Testis (tissue), 3 donors: Measurements from ENCODE around the gene GPS1. TPM values are rescaled to one million over a fixed set of nuclear protein-coding genes. Genes with fewer than 3 reads are reported as not detected.
A peak's percentile ranks its signal among the peaks of the same experiment; 100 is the strongest.

ENCODE experiments used
- DNase-seq: peaks from one replicate; pipeline ENCODE4 v3.0.0-alpha.2; 2019
- H3K27ac ChIP-seq, 2 donors: fragments of 200-600 bp; sonication (generic); one replicate each; pipeline ENCODE4 v1.5.1; 2019
- H3K27me3 ChIP-seq: fragments of 200-600 bp; sonication (generic); one replicate; pipeline ENCODE4 v1.5.1; 2019
- H3K36me3 ChIP-seq: fragments of 200-600 bp; sonication (generic); one replicate; pipeline ENCODE4 v1.5.1; 2017; ENCODE audit warnings: low read depth; ENCODE audit errors: missing control alignments
- H3K4me1 ChIP-seq: fragments of 200-600 bp; sonication (generic); one replicate; pipeline ENCODE4 v1.5.1; 2019
- H3K4me3 ChIP-seq, 2 donors: fragments of 200-600 bp; sonication (generic); one replicate each; pipeline ENCODE4 v1.5.1; 2017 to 2019
- H3K9me3 ChIP-seq: fragments of 200-600 bp; sonication (generic); one replicate; pipeline ENCODE4 v1.5.1; 2017
- CTCF ChIP-seq, 3 experiments: fragments of 450-650 bp in 2 of 3; fragments of 200-600 bp in 1 of 3; sonication (generic) in 1 of 3; IDR thresholded peaks; one replicate each; pipeline ENCODE4 v1.5.1; 2016 to 2019; ENCODE audit warnings: antibody characterized with exemption in 3 of 3, mild to moderate bottlenecking in 2 of 3, moderate library complexity in 1 of 3
- POLR2A ChIP-seq: fragments of 450-650 bp; IDR thresholded peaks from one replicate; pipeline ENCODE4 v1.6.1; 2017; ENCODE audit warnings: antibody characterized with exemption, mild to moderate bottlenecking, moderate library complexity
- WGBS, 2 donors: methylation state at CpG; one replicate each; pipeline ENCODE4 v1.1.5; 2018; 5-methylcytosine and 5-hydroxymethylcytosine counted together
- intact Hi-C: fragments of 100-400 bp; cut with DNase I; formaldehyde crosslinking; loops from one replicate; pipeline ENCODE4 v1.15.1; 2023; ENCODE audit warnings: low total_unique reads
- polyA plus RNA-seq: library from polyadenylated mRNA; stranded (reverse); fragments of 350-450 nt; fragmentation: Illumina TruSeq; extraction: RNeasy Lipid Tissue Mini Kit (QIAGEN cat#74804); gene quantifications from one replicate; pipeline ENCODE4 v1.2.3, GENCODE V29; 2014; ENCODE audit warnings: low read depth, low replicate concordance; ENCODE audit not compliant: insufficient read depth
- total RNA-seq, 2 donors: library from RNA; depleted of rRNA; stranded (reverse); fragments of >200 nt; gene quantifications; one replicate each; pipeline ENCODE4 v1.2.3, GENCODE V29; 2016

The GPS1 gene
- total and polyA plus RNA-seq, 3 donors from 2014 or later, result 170 to 190 (median 178) TPM

GRCh38 chr17:82024859-82025258, 26.8 kb upstream of the GPS1 start:
- no peaks in the 10 kb centered on the region for H3K9me3 ChIP-seq
- DNase-seq, result no peak
- WGBS, 2 donors, result 92 to 95% methylated on average over 4 to 17 of the region's 17 CpGs
- H3K4me1 ChIP-seq, result peaks cover 26% of the 10 kb centered on the region
- TF ChIP-seq POLR2A (no peak), CTCF (IDR thresholded peaks at IDR 0.05) (no peak)
- no peak overlapping the region for H3K27ac ChIP-seq
- intact Hi-C loops, result loop anchor here (5.0 kb wide), 1 partner anchor 63 kb away; the partner anchor contains the start of gene NOTUM
- H3K27me3 ChIP-seq, result no peaks in the 10 kb centered on the region
- H3K36me3 ChIP-seq, result no peaks in the 10 kb centered on the region
- H3K4me3 ChIP-seq, result no peak overlapping the region

GRCh38 chr17:82025401-82026107, 26.1 kb upstream of the GPS1 start:
- TF ChIP-seq CTCF (IDR thresholded peaks at IDR 0.05) (no peak), POLR2A (no peak)
- intact Hi-C loops, result no loop called here

GRCh38 chr17:82028246-82028645, 23.5 kb upstream of the GPS1 start:
- 94 to 98% methylated on average over 9 to 13 of the region's 13 CpGs for WGBS, 2 donors
- Histone ChIP-seq H3K4me3 (no peak overlapping the region), H3K4me1 (peaks cover 34% of the 10 kb centered on the region), H3K27ac (no peak overlapping the region), H3K9me3 (no peaks in the 10 kb centered on the region), H3K27me3 (no peaks in the 10 kb centered on the region), H3K36me3 (no peaks in the 10 kb centered on the region)
- no peak for TF ChIP-seq POLR2A
- intact Hi-C loops, result no loop called here
- DNase-seq, result no peak

More at GRCh38 chr17:82025401-82026107, 26.1 kb upstream of the GPS1 start:
- H3K27me3 ChIP-seq, result no peaks in the 10 kb centered on the region
- no peak overlapping the region for H3K4me3 ChIP-seq
- no peaks in the 10 kb centered on the region for H3K36me3 ChIP-seq
- peaks cover 31% of the 10 kb centered on the region for H3K4me1 ChIP-seq
- H3K27ac ChIP-seq, result no peak overlapping the region
- no peak for DNase-seq
- no peaks in the 10 kb centered on the region for H3K9me3 ChIP-seq
- 94% methylated on average over 11 to 25 of the region's 25 CpGs for WGBS, 2 donors

- DNase-seq, result no peak
- Histone ChIP-seq H3K9me3 (no peaks in the 10 kb centered on the region), H3K27me3 (no peaks in the 10 kb centered on the region), H3K27ac (no peak overlapping the region), H3K4me3 (no peak overlapping the region), H3K4me1 (peaks cover 28% of the 10 kb centered on the region), H3K36me3 (no peaks in the 10 kb centered on the region)
- no peak for TF ChIP-seq CTCF (IDR thresholded peaks at IDR 0.05)
- no peak for TF ChIP-seq POLR2A
- intact Hi-C loops, result no loop called here
- 88 to 95% methylated on average over 3 to 9 of the region's 9 CpGs for WGBS, 2 donors
Measured at GRCh38 chr17:82028966-82029365, 22.7 kb upstream of the GPS1 start.

- H3K27me3 ChIP-seq, result no peaks in the 10 kb centered on the region
- no peak overlapping the region for H3K27ac ChIP-seq
- H3K9me3 ChIP-seq, result no peaks in the 10 kb centered on the region
- TF ChIP-seq POLR2A, result no peak
- TF ChIP-seq CTCF (IDR thresholded peaks at IDR 0.05), result no peak
- H3K4me3 ChIP-seq, result no peak overlapping the region
- H3K36me3 ChIP-seq, result no peaks in the 10 kb centered on the region
- H3K4me1 ChIP-seq, result peaks cover 24% of the 10 kb centered on the region
- peak; percentile 87 for DNase-seq
- intact Hi-C loops, result no loop called here
- 78 to 81% methylated on average over 8 to 16 of the region's 16 CpGs for WGBS, 2 donors
Measured at GRCh38 chr17:82029391-82029790, 22.3 kb upstream of the GPS1 start.
